ENCODE results near the gene RASGRP2.

The RASGRP2 gene

GRCh38 chr11:64741375-64742086, 2.4 kb downstream of the RASGRP2 start:
- no peak for DNase-seq (ENCODE audit: low read depth in 3 of 3)

GRCh38 chr11:64739871-64740270, 4.1 kb downstream of the RASGRP2 start:
- DNase-seq (ENCODE audit: low read depth in 3 of 3), result no peak

- no peak for DNase-seq (ENCODE audit: low read depth in 3 of 3)
These were observed 7.3 kb downstream of the RASGRP2 start for GRCh38 chr11:64736654-64737053.

- DNase-seq (ENCODE audit: low read depth in 3 of 3), result no peak
These were observed 8.2 kb downstream of the RASGRP2 start for GRCh38 chr11:64735725-64736259.

GRCh38 chr11:64734811-64735724, 8.9 kb downstream of the RASGRP2 start:
- DNase-seq (ENCODE audit: low read depth in 3 of 3), result no peak

- DNase-seq (ENCODE audit: low read depth in 3 of 3), result no peak
These were observed 12.3 kb downstream of the RASGRP2 start for GRCh38 chr11:64731601-64732000.

- peak in 1 of 3 experiments; percentile 40 for DNase-seq (ENCODE audit: low read depth in 3 of 3)
These were observed 14.0 kb downstream of the RASGRP2 start for GRCh38 chr11:64729851-64730382.

- no peak for DNase-seq (ENCODE audit: low read depth in 3 of 3)
These were observed 15.1 kb downstream of the RASGRP2 start for GRCh38 chr11:64728757-64729365.

- no peak for DNase-seq (ENCODE audit: low read depth in 3 of 3)
These were observed 16.9 kb downstream of the RASGRP2 start for GRCh38 chr11:64726867-64727530.

GRCh38 chr11:64726211-64726641, 17.7 kb downstream of the RASGRP2 start:
- no peak for DNase-seq (ENCODE audit: low read depth in 3 of 3)

GRCh38 chr11:64724863-64725532, 18.9 kb downstream of the RASGRP2 start:
- no peak for DNase-seq (ENCODE audit: low read depth in 3 of 3)

GRCh38 chr11:64723907-64724862, 19.8 kb downstream of the RASGRP2 start:
- DNase-seq (ENCODE audit: low read depth in 3 of 3), result no peak

GRCh38 chr11:64723117-64723906, 20.6 kb downstream of the RASGRP2 start, which contains the start of gene NRXN2:
TSS of gene NRXN2 (minus strand) at chr11:64723197. CDS start at chr11:64713699, 9,498 bp downstream.
- DNase-seq (ENCODE audit: low read depth in 3 of 3), result peak; percentile 74 to 87 (median 83)

- DNase-seq (ENCODE audit: low read depth in 3 of 3), result no peak
These were observed 21.5 kb downstream of the RASGRP2 start for GRCh38 chr11:64722141-64723065.

- DNase-seq (ENCODE audit: low read depth in 3 of 3), result no peak
These were observed 22.6 kb downstream of the RASGRP2 start for GRCh38 chr11:64721359-64721699.

GRCh38 chr11:64720640-64721358, 23.1 kb downstream of the RASGRP2 start:
- DNase-seq (ENCODE audit: low read depth in 3 of 3), result no peak

- no peak for DNase-seq (ENCODE audit: low read depth in 3 of 3)
These were observed 23.8 kb downstream of the RASGRP2 start for GRCh38 chr11:64720167-64720566.

All from stimulated activated CD4-positive, alpha-beta T cell treated with anti-CD3 and anti-CD28 coated beads, TNF-alpha, amount 100 ng/mL, for 24 hours (primary cell).